HCT116 (cell line): ENCODE data around the gene LSM12. TPM values are rescaled to one million over a fixed set of nuclear protein-coding genes. Genes with fewer than 3 reads are reported as not detected.

Source experiments
- ATAC-seq: fragments of 200-7000 bp; cut with Tn5 transposase; 2 replicates; pipeline ENCODE4 v1.9.1; 2020; ENCODE audit warnings: mild to moderate bottlenecking, moderate library complexity
- BruUV-seq: library from RNA; stranded (reverse); fragments of 400-500 nt; replicated peaks from 2 replicates; lab custom pipeline; 2021; lab: Mats Ljungman, UMichigan
- CTCF ChIA-PET: fragments of 300-600 bp; sonication (Branson Sonifier 250); formaldehyde crosslinking; loops from one replicate; lab custom pipeline; 2021; ENCODE audit warnings: antibody characterized with exemption; lab: Charles Lee
- POLR2A ChIA-PET: fragments of 300-600, 350-600 bp; sonication (Branson Sonifier 250); formaldehyde crosslinking; loops from one replicate; lab custom pipeline; 2021; ENCODE audit warnings: antibody characterized with exemption; lab: Charles Lee
- RAD21 ChIA-PET, 2 experiments: fragments of 300-600 bp; sonication (Branson Sonifier 250); formaldehyde crosslinking; loops; one replicate each; lab custom pipeline; 2023; ENCODE audit warnings: low total read pairs in 2 of 2; ENCODE audit not compliant: uncharacterized antibody in 2 of 2, unreplicated experiment in 2 of 2, low non-redundant PET in 1 of 2; lab: Charles Lee
- DNase-seq: peaks from one replicate; pipeline ENCODE4 v3.0.0-alpha.2; 2010; ENCODE audit warnings: low read depth, low spot score
- H2AFZ ChIP-seq: fragments of 200-600 bp; shearing (Covaris generic), sonication (generic); 2 replicates; pipeline ENCODE4 v1.6.1; 2017; ENCODE audit warnings: low read depth, mixed run types, mixed read lengths, antibody characterized with exemption, low read length; ENCODE audit not compliant: poor library complexity, severe bottlenecking
- H3K27ac ChIP-seq: 2 replicates; pipeline ENCODE4 v1.5.1; 2012; ENCODE audit warnings: low read depth, low read length
- H3K27me3 ChIP-seq: fragments of 200-600 bp; sonication (generic); 2 replicates; pipeline ENCODE4 v1.6.1; 2016; ENCODE audit warnings: mixed run types, low read length, mixed read lengths; ENCODE audit not compliant: insufficient read depth
- H3K36me3 ChIP-seq, 2 experiments: fragments of 200-500 bp in 1 of 2; fragments of 200-600 bp in 1 of 2; sonication (Bioruptor generic) in 1 of 2; sonication (generic) in 1 of 2; 2 replicates each; pipeline versions ENCODE4 v1.5.1 to v1.6.1; 2014 to 2016; ENCODE audit warnings: low read length in 2 of 2, inconsistent platforms in 1 of 2, mixed read lengths in 1 of 2, mixed run types in 1 of 2; ENCODE audit not compliant: insufficient read depth in 2 of 2, control insufficient read depth in 1 of 2
- H3K4me1 ChIP-seq, 2 experiments: fragments of 200-600 bp in 1 of 2; sonication (generic) in 1 of 2; 2 replicates each; pipeline versions ENCODE4 v1.5.1 to v1.6.1; 2012 to 2017; ENCODE audit warnings: low read length in 2 of 2, inconsistent platforms in 1 of 2, mild to moderate bottlenecking in 1 of 2, mixed read lengths in 1 of 2, mixed run types in 1 of 2, moderate library complexity in 1 of 2; ENCODE audit not compliant: insufficient read depth in 2 of 2, control insufficient read depth in 1 of 2
- H3K4me2 ChIP-seq: fragments of 200-600 bp; sonication (generic); 2 replicates; pipeline ENCODE4 v1.6.1; 2017; ENCODE audit warnings: mixed run types, low read length, mixed read lengths
- H3K4me3 ChIP-seq, 2 experiments: fragments of 200-600 bp in 1 of 2; sonication (generic) in 1 of 2; replicated peaks in 1 of 2; 2 replicates each; pipeline ENCODE4 v1.5.1; 2011 to 2016; ENCODE audit warnings: low read length in 2 of 2, control low read depth in 1 of 2, low read depth in 1 of 2, mild to moderate bottlenecking in 1 of 2, mixed read lengths in 1 of 2, mixed run types in 1 of 2
- H3K79me2 ChIP-seq: fragments of 200-600 bp; sonication (generic); 2 replicates; pipeline ENCODE4 v1.6.1; 2017; ENCODE audit warnings: mild to moderate bottlenecking, mixed run types, low read length, moderate library complexity, mixed read lengths; ENCODE audit not compliant: insufficient read depth
- H3K9ac ChIP-seq: fragments of 200-600 bp; sonication (generic); 2 replicates; pipeline ENCODE4 v1.6.1; 2016; ENCODE audit warnings: low read length, mixed read lengths
- H3K9me2 ChIP-seq: fragments of 200-600 bp; sonication (generic), shearing (Covaris generic); 2 replicates; pipeline ENCODE4 v1.6.1; 2017; ENCODE audit warnings: mixed run types, mild to moderate bottlenecking, moderate library complexity; ENCODE audit not compliant: insufficient read depth
- H3K9me3 ChIP-seq, 2 experiments: fragments of 200-500 bp in 1 of 2; fragments of 200-600 bp in 1 of 2; sonication (Bioruptor generic) in 1 of 2; sonication (generic) in 1 of 2; 2 replicates each; pipeline ENCODE4 v1.6.1; 2014 to 2017; ENCODE audit warnings: low read length in 2 of 2, mixed read lengths in 2 of 2, inconsistent platforms in 1 of 2, low read depth in 1 of 2, mild to moderate bottlenecking in 1 of 2, mixed run types in 1 of 2, moderate library complexity in 1 of 2; ENCODE audit not compliant: control insufficient read depth in 1 of 2, insufficient read depth in 1 of 2
- H4K20me1 ChIP-seq: fragments of 200-600 bp; sonication (generic), shearing (Covaris generic); 2 replicates; pipeline ENCODE4 v1.6.1; 2017; ENCODE audit warnings: mixed run types, mild to moderate bottlenecking, moderate library complexity; ENCODE audit not compliant: insufficient read depth
- EGR1 ChIP-seq: IDR thresholded peaks from 2 replicates; pipeline ENCODE4 v1.6.1; 2012; ENCODE audit warnings: low read depth
- MAX ChIP-seq: IDR thresholded peaks from 2 replicates; pipeline ENCODE4 v1.6.1; 2012
- RAD21 ChIP-seq: IDR thresholded peaks from 2 replicates; pipeline ENCODE4 v1.6.1; 2012; ENCODE audit warnings: low read depth, mild to moderate bottlenecking
- SIN3A ChIP-seq: IDR thresholded peaks from 2 replicates; pipeline ENCODE4 v1.6.1; 2012; ENCODE audit warnings: low read depth
- SRF ChIP-seq: IDR thresholded peaks from 2 replicates; pipeline ENCODE4 v1.6.1; 2012; ENCODE audit warnings: low read depth
- ZBTB33 ChIP-seq: IDR thresholded peaks from 2 replicates; pipeline ENCODE4 v1.6.1; 2011; ENCODE audit warnings: mild to moderate bottlenecking, low read length, moderate library complexity; ENCODE audit not compliant: insufficient replicate concordance; ENCODE audit errors: extremely low read depth
- ZFX ChIP-seq: fragments of 450-650 bp; IDR thresholded peaks from 2 replicates; pipeline ENCODE4 v1.6.1; 2017
- intact Hi-C: fragments of 100-400 bp; cut with micrococcal nuclease; formaldehyde crosslinking; loops from 2 replicates; pipeline ENCODE4 v1.10.0; 2022
- total RNA-seq: library from RNA; stranded (reverse); gene quantifications from one replicate; pipeline ENCODE4 v1.2.1, GENCODE V29; 2021; ENCODE audit not compliant: unreplicated experiment

LSM12 gene
- total RNA-seq, 1 experiment from 2014 or later, result 99.6 TPM

- Histone ChIP-seq H2AFZ (no peak overlapping the region), H3K9me2 (no peaks in the 10 kb centered on the region)
- TF ChIP-seq ZBTB33 (no peak), ZFX (peak; percentile 66; the same call in 1 of the 2 replicates), RAD21 (no peak), SIN3A (no peak), EGR1 (no peak), MAX (no peak), SRF (no peak)
- TF ChIP-seq, all 23 proteins: peak for 1
- peaks cover 5 to 10% of the 10 kb centered on the region in 2 experiments; a peak in 2 of 4 replicates for H3K36me3 ChIP-seq
- no peaks in the 10 kb centered on the region for H4K20me1 ChIP-seq
- TSS peak; percentile 68 for BruUV-seq
- H3K79me2 ChIP-seq, result peaks cover 27% of the 10 kb centered on the region
- peak overlapping the region; percentile 82 for H3K9ac ChIP-seq
- DNase-seq (no peak), ATAC-seq (no peak)
- H3K27ac ChIP-seq, result peak overlapping the region; percentile 88
- intact Hi-C loops, result no loop called here
- no peaks in the 10 kb centered on the region for H3K9me3 ChIP-seq
- RAD21 ChIA-PET, result no interaction called here
- H3K4me3 ChIP-seq, result peak overlapping the region; percentile 76 to 81
- no peaks in the 10 kb centered on the region for H3K27me3 ChIP-seq
- peak overlapping the region; percentile 96 for H3K4me2 ChIP-seq
- POLR2A ChIA-PET, result interaction anchor here (0.8 to 1.0 kb wide), 2 partner anchors 12 to 140 kb away, joined by 3 read pairs; no protein-coding TSS in a partner anchor
- peaks cover 18 to 39% of the 10 kb centered on the region in 2 experiments for H3K4me1 ChIP-seq
- CTCF ChIA-PET, result interaction anchor here (1.4 kb wide), 1 partner anchor 13 kb away, joined by 3 read pairs; no protein-coding TSS in a partner anchor
Measured at GRCh38 chr17:44071198-44071520, 4.7 kb upstream of the LSM12 start.
